Measurements from ENCODE around the gene SIGLEC5.
"Not testable (repeated sequence)": the region's sequence is repeated elsewhere in the genome, so short reads cannot be mapped to it uniquely, and the experiment has no call there.

The SIGLEC5 gene, protein sequence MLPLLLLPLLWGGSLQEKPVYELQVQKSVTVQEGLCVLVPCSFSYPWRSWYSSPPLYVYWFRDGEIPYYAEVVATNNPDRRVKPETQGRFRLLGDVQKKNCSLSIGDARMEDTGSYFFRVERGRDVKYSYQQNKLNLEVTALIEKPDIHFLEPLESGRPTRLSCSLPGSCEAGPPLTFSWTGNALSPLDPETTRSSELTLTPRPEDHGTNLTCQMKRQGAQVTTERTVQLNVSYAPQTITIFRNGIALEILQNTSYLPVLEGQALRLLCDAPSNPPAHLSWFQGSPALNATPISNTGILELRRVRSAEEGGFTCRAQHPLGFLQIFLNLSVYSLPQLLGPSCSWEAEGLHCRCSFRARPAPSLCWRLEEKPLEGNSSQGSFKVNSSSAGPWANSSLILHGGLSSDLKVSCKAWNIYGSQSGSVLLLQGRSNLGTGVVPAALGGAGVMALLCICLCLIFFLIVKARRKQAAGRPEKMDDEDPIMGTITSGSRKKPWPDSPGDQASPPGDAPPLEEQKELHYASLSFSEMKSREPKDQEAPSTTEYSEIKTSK

DNA sequence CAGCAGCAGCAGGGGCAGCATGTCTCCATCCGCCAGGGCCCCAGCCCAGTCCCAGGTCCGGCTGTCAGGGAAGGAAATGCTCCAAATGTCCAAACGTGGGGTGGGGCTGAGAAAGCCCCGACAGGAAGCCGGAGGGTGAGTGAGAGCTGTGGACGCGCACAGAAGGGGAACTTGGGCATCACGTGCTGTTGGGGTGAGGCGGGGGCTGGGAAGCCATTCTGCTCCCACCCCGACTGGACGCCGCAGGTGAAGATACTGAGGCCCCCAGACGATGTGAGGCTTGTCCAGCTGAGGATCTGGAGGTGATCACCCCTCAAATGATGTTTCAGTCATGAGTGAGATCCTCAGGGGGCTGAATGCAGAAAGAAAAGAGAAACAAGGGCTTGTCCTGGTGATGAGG lies at the start of gene SIGLEC5:
Gene SIGLEC5 (minus strand): TSS at position 87 of the 400 bp plus-strand sequence. CDS start 66 bp downstream, at position 21.
- DNase-seq = not testable (repeated sequence)

DNA sequence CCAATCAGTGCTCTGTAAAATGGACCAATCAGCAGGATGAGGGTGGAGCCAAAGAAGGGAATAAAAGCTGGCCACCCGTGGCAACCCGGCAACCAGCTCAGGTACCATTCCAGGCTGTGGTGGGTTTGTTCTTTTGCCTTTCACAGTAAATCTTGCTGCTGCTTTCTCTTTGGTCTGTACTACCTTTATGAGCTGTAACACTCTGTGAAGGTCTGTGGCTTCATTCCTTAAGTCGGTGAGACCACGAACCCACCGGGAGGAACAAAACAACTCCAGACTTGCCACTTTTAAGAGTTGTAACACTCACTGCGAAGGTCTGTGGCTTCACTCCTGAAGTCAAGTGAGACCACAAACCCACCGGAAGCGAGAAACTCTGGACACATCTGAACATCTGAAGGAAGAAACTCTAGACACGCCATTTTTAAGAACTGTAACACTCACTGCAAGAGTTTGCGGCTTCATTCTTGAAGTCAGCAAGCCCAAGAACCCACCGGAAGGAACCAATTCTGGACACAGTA lies 46.4 kb upstream of the SIGLEC5 start:
- no peak for DNase-seq

DNA sequence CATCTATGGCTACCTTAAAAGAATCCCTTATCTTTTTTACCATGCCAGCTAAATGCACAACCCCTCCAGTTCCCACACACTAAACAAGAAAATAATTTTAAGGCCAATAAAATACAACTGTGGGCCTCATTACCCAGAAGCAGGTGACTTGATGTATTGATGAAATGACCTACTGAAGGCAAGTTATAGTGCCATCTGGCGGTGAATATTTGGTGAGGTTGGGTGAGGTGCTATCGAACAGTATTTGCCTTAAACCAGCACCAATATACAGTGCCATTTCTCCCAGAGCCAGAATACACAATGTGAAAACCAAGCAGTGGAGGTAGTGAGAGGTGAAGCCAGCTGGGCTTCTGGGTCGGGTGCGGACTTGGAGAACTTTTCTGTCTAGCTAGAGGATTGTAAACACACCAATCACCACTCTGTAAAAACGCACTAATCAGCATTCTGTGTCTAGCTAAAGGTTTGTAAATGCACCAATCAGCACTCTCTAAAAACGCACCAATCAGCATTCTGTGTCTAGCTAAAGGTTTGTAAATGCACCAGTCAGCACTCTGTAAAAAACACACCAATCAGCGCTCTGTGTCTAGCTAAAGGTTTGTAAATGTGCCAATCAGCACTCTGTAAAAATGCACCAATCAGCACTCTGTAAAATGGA lies 45.8 kb upstream of the SIGLEC5 start:
- DNase-seq = not testable (repeated sequence)

DNA sequence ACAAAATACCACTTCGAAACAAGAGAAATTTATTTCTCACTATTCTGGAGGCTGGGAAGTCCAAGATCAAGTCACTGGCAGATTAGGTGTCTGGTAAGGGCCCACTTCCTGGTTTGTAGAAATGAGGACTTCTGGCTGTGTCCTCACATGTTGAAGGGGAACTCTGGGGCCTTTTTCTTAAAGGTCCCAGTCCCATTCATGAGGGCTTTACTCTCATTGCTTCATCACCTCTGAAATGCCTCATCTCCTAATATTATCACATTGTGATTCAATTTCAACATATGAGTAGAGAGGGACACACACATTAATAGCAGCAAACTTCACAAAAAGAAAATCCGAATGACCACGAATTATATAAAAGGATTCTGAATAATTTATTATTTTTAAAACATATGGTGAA lies 38.0 kb upstream of the SIGLEC5 start:
- DNase-seq = no peak

DNA sequence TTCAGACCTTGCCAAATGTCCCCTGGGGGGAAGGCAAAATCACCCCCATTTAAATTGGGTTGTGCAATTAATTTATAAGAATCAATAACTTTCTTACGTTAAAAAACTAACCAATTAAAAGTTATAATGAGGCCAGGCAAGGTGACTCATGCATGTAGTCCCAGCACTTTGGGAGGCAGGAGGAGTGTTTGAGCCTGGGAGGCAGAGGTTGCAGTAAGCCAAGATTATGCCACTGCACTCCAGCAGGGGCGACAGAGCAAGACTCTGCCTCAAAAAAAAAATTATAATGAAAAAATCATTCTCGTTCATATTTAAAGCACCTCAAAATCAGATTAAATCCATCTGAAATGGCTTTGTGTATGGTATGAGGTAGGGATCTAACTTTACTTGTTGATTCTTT lies 34.8 kb upstream of the SIGLEC5 start:
- no peak for DNase-seq

DNA sequence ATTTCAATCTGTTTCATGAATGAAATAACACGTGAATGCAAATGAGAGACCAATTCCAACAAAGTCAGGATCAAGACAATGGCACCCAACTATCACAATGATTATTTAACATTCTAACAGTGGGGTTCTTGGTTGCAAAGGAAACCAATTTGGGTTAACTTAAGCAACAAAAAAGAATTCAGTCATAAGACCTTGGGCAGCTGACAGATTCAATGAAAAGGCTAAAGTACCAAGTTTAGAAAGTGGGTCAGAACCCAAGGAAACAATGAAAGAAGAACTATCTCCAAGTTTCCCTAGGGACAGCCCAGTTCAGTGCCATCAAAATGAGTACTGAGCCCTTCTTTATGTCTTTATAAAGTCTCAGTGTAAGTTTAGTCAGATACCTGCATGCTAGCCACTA lies 33.9 kb upstream of the SIGLEC5 start:
- no peak for DNase-seq

DNA sequence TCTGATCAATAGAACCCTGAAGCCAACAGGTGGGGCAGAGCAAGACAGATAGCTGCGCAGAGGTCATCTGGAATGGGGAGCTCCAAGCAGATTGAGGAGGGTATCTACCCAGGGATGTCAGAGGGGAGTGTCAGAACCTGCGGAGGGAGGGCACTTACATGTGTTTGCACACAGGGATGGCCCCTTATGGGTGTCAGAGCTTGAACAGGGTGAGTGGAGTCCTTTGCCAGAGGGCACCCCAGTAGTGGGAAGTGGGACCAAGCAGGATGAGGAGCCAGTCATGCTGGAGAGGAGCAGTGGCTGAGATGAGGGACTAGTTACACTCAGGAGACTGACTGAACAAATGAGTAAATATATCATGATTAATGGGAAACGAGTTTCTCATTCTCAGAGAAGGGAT lies 33.4 kb upstream of the SIGLEC5 start:
- no peak for DNase-seq

DNA sequence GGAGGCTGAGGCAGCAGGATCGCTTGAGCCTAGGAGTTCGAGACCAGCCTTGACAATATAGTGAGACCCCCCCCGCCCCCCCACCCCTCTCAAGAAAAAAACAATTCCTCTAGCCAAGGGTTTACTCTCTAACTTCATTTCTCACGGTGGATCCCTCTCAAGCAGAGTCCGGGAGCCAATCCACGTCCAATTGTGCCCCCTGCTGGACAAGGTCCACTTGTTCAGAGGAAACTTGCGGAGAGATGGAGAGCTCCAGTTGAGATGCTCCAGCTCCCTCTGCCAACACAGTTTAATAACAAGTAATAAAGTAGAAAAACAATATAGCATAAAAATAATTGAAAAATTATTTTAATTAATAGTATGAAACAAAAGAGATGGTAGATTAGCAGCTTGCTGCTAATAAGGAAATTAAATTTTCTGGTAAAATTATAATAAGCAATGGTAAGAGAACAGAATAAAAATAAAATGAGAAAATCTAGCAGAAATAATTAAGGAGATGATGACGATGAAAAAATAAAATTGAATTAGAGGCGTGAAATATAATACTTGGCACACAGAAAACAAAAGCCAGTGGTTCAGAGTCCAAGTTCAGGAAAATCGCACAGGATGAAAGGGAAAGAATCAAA lies 30.9 kb upstream of the SIGLEC5 start:
- peak in 1 of 2 experiments; percentile 22 for DNase-seq

DNA sequence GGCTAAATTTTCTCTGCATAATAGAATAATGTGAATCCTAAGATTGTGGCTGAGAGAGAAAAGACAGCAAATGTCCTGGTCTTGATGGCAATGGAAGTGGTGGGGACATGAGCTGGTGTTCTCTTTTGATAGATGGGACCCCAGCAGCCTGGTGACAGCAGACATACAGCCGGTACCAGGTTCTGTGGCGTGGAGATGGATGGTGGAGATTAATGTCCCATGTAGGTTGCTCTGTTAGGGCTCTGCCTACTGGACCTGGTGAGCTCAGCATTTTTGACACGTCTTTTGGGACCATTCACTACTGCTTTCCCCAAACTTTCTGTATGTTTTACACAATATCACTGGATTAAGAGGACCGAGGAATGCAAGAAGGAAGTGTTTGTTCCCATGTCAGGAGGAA lies 24.6 kb upstream of the SIGLEC5 start:
- DNase-seq = no peak

DNA sequence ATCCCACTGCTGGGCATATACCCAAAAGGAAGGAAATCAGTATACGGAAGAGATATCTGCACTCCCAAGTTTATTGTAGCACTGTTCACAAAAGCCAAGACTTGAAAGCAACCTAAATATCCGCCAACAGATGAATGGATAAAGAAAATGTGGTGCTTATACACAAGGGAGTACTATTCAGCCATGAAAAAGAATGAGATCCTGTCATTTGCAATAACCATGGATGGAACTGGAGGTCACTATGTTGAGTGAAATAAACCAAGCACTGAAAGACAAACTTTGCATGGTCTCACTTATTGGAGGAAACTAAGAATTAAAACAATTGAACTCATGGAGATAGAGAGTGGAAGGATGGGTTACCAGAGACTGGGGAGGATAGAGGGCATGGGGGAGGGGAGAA lies 23.0 kb upstream of the SIGLEC5 start:
- DNase-seq = no peak

DNA sequence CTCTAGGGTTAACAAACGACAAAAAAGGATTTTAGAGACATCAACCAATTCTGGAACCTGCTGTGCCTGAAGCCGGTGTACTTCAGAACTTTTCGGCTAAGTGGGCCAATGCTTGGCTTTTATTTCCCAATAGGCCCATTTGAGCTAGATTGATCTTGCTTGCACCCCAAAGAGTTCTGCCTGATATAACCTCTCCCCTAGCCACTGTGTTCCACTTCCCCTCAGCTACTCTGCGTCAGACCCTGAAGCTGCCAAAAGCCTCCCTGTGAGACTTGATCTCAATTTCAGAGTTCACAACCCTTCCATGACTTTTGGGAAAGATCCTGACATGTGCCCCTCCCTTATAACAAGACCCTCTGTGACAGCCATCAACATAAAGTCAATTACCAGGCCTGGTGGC lies 22.1 kb upstream of the SIGLEC5 start:
- DNase-seq = no peak

DNA sequence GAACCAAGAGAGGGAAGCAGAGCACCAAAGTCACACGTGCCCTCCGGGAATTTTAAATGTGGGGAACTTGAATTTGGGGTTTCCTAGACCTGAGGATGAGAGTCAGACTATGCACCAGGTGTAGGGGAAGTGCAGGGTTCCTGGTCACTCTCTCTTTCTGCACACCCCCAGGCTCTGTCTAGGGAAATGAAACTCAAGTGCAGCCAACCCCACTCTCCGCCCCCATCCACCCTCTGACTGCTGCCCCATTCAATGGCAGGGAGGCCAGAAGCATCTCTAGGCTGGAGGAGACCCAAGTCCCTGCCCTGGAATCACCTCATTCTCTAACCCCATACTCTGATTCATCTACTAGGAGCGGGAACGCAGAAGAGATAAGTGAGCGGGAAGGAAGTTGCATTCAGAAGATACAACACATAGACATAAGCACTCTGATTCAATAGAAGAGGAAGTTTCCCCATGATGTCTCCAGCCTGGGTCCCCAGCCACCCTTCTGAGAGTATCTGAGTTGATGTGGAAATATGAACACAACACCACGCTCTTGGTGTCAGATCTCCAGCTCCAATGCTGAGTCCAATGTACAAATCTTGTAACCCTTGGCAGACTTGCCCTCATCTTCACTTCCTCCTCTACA lies 21.1 kb upstream of the SIGLEC5 start:
- DNase-seq = no peak

DNA sequence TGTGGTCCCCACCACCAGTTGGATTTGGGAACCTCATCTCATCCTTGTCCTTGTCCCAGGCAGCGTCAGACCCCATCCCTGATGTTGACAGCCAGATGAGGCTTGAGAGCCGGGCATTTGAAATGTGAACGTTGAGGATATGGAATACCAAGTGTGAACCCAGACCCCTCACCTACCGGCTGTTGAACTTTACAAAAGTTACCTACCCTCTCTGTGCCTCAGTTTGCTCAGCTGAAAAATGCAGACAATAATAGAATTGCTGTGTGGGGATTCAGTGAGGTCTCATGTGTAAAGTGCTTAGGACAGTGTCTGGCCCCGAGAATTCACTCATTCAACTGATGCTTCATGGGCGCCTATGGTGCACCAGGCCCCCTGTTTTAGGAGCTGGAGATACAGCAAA lies 17.1 kb upstream of the SIGLEC5 start:
- no peak for DNase-seq

DNA sequence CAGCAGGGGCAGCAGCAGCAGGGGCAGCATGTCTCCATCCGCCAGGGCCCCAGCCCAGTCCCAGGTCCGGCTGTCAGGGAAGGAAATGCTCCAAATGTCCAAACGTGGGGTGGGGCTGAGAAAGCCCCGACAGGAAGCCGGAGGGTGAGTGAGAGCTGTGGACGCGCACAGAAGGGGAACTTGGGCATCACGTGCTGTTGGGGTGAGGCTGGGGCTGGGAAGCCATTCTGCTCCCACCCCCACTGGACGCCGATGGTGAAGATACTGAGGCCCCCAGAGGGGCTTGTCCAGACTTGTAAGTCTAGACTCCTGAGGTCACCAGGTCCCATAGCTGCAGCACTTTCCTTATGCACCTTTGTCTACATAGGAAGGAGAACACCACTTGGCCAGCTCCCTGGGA lies 16.5 kb upstream of the SIGLEC5 start, which contains the start of gene SIGLEC14:
Gene SIGLEC14 (minus strand): TSS at position 96 of the 400 bp plus-strand sequence. CDS start 66 bp downstream, at position 30.
- not testable (repeated sequence) for DNase-seq

DNA sequence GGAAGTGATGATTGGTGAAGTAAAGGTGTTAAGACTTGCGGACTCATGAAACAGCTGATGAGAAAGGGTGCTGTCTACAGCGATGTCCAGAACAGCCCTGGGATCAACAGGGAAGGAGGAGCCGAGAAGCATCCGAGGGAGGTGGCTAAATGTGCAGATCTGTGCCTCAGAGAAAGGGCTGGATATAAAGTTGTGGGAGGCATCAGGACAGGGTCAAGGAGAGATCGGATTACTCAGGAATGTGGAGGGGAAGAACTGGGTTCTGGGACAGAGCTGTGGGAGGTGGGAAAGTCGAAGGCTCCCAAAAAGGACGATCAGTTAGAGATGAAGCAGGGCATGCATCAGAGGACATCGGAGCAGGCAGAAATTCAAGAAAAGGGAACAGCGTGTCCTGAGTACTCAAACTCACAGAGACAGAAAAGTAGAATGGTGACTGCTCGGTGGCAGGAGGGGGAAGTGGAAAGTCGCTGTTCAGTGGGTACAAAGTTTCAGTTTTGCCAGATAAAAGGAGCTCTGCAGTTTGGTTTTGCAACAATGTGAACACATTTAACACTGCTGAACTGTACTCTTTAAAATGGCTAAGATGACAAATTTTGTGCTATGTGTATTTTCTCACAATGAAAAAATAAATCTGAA lies 14.6 kb upstream of the SIGLEC5 start:
- DNase-seq = no peak

DNA sequence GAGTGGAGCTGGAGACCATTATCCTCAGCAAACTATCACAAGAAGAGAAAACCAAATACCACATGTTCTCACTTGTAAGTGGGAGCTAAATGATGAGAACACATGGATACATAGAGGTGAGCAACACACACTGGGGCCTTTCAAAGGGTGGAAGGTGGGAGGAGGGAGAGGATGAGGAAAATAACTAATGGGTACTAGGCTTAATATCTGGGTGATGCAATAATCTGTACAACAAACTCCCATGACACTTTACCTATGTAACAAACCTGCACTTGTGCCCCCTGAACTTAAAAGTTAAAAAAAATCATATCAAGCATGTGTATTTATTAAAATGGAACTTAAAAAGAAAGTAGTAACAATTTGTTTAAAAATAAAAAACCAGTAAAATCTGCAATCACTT lies 11.4 kb upstream of the SIGLEC5 start:
- DNase-seq = no peak

DNA sequence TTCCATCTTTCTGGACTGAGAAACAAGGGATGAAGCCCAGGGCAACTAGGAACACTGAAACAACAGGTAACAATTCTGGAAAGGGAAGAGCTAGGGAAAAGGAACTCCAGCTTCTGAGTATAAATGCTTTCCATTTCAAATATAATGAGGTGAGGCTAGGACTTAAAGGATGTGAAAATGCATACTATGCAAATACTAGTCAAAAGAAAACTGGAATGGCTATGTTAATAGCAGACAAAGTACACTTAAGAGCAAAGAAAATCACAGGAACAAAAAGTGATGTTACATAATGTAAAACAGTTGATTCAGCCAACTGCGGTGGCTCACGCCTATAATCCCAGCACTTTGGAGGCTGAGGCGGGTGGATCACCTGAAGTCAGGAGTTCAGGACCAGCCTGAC lies 10.2 kb upstream of the SIGLEC5 start:
- DNase-seq = no peak

DNA sequence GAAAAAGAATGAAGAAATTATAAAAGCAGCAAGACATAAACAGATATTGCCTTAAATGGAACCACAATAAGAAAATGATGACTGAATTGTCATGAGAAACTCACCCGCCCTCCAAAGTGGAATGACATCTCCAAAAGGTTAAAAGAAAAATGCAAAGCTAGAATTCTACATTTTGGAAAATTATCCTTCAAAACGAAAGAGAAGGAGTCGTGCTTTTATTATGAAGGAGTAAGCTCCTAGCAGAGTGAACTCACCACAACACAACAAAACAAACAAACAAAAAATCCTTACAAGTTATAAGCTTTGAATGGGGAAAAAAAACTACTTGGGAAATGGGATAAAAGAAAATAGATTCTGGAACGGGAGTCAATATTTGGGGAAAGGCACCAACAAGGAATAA lies 9.7 kb upstream of the SIGLEC5 start:
- no peak for DNase-seq

DNA sequence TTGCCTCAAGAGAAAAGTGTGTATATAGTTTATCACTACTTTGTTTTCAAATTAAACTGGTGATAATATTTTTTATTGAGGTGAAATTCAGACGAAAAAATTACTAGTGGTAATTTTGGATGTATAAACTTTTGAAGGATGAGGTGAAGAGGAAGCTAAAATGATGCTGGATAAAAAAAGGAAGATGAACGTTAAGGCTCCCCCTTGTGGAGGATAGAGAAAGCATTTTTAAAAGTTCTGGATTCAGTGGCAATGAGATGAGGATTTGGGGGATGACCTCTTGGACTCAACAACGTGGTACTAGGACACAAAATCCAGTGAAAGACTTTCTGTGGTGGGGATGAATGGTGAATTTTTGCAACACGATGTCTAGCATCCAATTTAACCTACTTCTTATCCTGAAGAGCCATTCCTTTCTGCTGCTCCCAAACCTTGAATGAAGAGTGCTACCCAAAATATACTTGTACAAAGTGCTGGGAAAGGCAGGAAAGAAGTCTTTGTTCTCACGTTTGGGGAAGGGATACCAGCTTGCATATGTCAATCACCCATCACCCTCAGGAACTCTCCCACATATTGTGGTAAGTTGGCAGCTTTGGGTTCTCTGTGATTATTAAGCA lies 7.3 kb upstream of the SIGLEC5 start:
- DNase-seq = no peak

DNA sequence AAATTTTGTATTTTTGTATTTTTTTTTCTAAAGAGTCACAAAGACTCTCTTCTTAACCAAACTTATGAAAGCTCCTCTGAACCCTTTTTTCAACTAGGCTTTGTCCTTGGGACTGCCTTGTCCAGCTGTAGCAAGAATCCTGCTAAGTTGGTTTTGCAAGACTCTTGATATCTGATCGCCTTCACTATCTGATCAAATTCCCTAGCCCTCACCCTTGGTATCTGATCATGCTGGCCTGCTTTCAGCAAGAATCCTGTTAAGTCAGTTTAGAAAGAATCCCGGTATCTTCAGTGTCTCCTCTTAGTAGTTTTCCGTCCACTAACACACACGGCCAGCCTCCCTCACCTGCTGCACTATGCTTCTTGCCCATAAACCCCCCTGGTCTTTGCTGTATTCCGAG lies 1.9 kb upstream of the SIGLEC5 start:
- DNase-seq = no peak

DNA sequence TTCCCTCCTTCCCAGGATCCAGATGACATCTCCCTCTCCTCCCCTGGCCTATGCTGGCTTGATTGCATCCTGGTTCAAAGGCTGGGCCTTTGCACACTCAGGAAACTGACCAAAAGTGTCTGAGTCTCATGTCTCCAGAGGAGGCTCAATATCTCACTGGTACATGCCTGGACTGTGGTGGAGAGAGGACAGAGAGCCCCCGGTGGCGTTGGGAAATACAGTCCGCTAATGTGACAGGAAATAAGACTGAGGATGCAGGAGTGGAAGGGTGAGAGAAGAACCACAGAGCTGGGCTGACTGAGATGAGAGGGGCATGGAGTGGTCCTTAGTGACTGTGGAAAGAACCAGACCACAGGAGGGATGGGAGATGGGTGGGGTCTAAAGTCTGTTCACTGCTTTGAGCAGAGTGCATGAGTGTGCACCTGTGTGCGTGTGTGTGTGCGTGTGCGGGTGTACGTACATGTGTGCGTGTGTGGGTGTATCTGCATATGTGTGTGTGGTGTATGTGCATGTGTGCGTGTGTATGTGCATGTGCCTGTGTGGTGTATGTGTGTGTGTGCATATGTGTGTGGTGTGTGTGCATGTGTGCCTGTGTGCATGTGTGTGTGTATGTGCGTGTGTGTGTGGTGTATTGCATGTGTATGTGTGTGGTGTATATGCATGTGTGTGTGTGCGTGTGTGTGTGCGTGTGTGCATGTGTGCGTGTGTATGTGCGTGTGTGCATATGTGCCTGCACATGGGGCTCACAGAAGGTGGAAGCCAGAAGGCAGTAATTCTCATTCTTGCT lies 1.9 kb downstream of the SIGLEC5 start:
- DNase-seq = no peak

All from cerebellar nuclear complex (tissue), 1 donor.